Sigmoid colon (tissue), 4 donors: ENCODE results near the gene ITPRIPL1.

Experiments
- POLR2A ChIP-seq, 2 donors: fragments of 450-650 bp; IDR thresholded peaks; one replicate each; pipeline ENCODE4 v1.6.1; 2016; ENCODE audit warnings: antibody characterized with exemption in 2 of 2, mild to moderate bottlenecking in 2 of 2, moderate library complexity in 2 of 2
- POLR2AphosphoS5 ChIP-seq, 4 donors: sonication (generic); formaldehyde crosslinking; IDR thresholded peaks; one replicate each; pipeline ENCODE4 v1.6.1; 2017; ENCODE audit warnings: antibody characterized with exemption in 4 of 4
- TF ChIP-seq, protein P1 (sequence below), 4 experiments: fragments of 450-650 bp in 3 of 4; fragments of 200-600 bp in 1 of 4; IDR thresholded peaks; one replicate each; pipeline ENCODE4 v1.5.1; 2016 to 2019; ENCODE audit warnings: antibody characterized with exemption in 4 of 4, mild to moderate bottlenecking in 3 of 4, moderate library complexity in 2 of 4

DNA sequence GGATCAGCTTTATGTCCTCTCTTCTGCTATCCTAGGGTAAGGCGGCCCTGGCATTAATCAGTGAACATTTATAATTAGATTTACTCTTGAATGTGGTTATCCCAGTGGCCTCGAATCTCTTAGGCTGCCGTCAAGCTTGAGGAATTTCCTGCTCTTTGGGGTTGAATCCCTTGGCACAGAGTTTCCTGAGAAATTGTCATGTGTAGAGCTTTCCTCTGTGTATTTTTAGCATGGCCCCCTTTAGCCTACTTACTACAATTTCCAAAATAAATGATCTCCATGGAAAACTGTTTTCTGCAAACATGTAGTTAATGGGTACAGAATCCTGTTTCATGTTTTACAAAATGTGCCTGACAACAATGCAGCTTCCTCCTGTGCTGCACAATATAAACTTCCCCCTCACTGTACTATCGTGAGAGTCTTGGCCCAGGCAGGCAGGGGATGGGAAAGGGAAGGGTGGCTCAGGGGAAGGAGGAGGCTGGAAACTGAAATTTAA, 28.5 kb downstream of the ITPRIPL1 start:
- TF ChIP-seq, protein P1, sequence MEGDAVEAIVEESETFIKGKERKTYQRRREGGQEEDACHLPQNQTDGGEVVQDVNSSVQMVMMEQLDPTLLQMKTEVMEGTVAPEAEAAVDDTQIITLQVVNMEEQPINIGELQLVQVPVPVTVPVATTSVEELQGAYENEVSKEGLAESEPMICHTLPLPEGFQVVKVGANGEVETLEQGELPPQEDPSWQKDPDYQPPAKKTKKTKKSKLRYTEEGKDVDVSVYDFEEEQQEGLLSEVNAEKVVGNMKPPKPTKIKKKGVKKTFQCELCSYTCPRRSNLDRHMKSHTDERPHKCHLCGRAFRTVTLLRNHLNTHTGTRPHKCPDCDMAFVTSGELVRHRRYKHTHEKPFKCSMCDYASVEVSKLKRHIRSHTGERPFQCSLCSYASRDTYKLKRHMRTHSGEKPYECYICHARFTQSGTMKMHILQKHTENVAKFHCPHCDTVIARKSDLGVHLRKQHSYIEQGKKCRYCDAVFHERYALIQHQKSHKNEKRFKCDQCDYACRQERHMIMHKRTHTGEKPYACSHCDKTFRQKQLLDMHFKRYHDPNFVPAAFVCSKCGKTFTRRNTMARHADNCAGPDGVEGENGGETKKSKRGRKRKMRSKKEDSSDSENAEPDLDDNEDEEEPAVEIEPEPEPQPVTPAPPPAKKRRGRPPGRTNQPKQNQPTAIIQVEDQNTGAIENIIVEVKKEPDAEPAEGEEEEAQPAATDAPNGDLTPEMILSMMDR (IDR thresholded peaks at IDR 0.05): no peak
- TF ChIP-seq POLR2A (IDR thresholded peaks at IDR 0.05) (no peak), POLR2AphosphoS5 (IDR thresholded peaks at IDR 0.05) (no peak)
